SU-DHL-6 (cell line): ENCODE data around the gene CR2.
"Not testable (repeated sequence)": the region's sequence is repeated elsewhere in the genome, so short reads cannot be mapped to it uniquely, and the experiment has no call there.

ENCODE experiments used
- H2AFZ ChIP-seq: fragments of 200-600 bp; sonication (generic); 2 replicates; pipeline ENCODE4 v1.6.1; 2014; ENCODE audit warnings: low read depth, mild to moderate bottlenecking, moderate library complexity, mixed read lengths, antibody characterized with exemption, low read length; ENCODE audit not compliant: severe bottlenecking
- H3F3A ChIP-seq: fragments of 200-600 bp; shearing (Covaris generic); 2 replicates; pipeline ENCODE4 v1.6.0; 2016; ENCODE audit warnings: antibody characterized with exemption, mild to moderate bottlenecking; ENCODE audit not compliant: insufficient read depth
- H3K27ac ChIP-seq: fragments of 200-600 bp; sonication (generic); 2 replicates; pipeline ENCODE4 v1.5.1; 2016; ENCODE audit warnings: low read depth, mild to moderate bottlenecking, low read length, moderate library complexity, mixed read lengths
- H3K27me3 ChIP-seq: fragments of 200-600 bp; sonication (generic), shearing (Covaris generic); 2 replicates; pipeline ENCODE4 v1.6.0; 2014; ENCODE audit warnings: mild to moderate bottlenecking, low read length
- H3K36me3 ChIP-seq: fragments of 200-600 bp; sonication (generic); 2 replicates; pipeline ENCODE4 v1.6.1; 2014; ENCODE audit warnings: mild to moderate bottlenecking, low read length, mixed read lengths
- H3K4me2 ChIP-seq: fragments of 300-600, 200-600 bp; shearing (Covaris generic), sonication (generic); 2 replicates; pipeline ENCODE4 v1.6.0; 2014; ENCODE audit warnings: low read length, low read depth, mild to moderate bottlenecking; ENCODE audit not compliant: poor library complexity, severe bottlenecking
- H3K4me3 ChIP-seq: fragments of 200-600 bp; sonication (generic); 2 replicates; pipeline ENCODE4 v1.5.1; 2014; ENCODE audit warnings: antibody characterized with exemption, low read length, mild to moderate bottlenecking, mixed read lengths; ENCODE audit not compliant: insufficient read depth, poor library complexity, severe bottlenecking
- H3K79me2 ChIP-seq: fragments of 200-600 bp; sonication (generic); 2 replicates; pipeline ENCODE4 v1.6.1; 2014; ENCODE audit warnings: mild to moderate bottlenecking, low read length, moderate library complexity; ENCODE audit not compliant: insufficient read depth
- H3K9ac ChIP-seq: fragments of 200-600 bp; sonication (generic); 2 replicates; pipeline ENCODE4 v1.7.0; 2014; ENCODE audit warnings: mild to moderate bottlenecking, low read length
- H3K9me2 ChIP-seq: fragments of 200-600 bp; sonication (generic); replicated peaks from 2 replicates; pipeline ENCODE4 v1.6.1; 2014; ENCODE audit warnings: low read length; ENCODE audit not compliant: insufficient read depth
- H3K9me3 ChIP-seq: fragments of 200-600 bp; sonication (generic); 2 replicates; pipeline ENCODE4 v1.6.1; 2014; ENCODE audit warnings: low read length, mixed read lengths; ENCODE audit not compliant: insufficient read depth
- H4K20me1 ChIP-seq: fragments of 200-600 bp; sonication (generic); 2 replicates; pipeline ENCODE4 v1.6.1; 2014; ENCODE audit warnings: low read depth, mild to moderate bottlenecking, antibody characterized with exemption, low read length, moderate library complexity, mixed read lengths
- CTCF ChIP-seq: fragments of 200-600 bp; sonication (generic); IDR thresholded peaks from one replicate; pipeline ENCODE4 v1.5.1; 2017; ENCODE audit warnings: antibody characterized with exemption, mild to moderate bottlenecking, low read length, moderate library complexity; ENCODE audit not compliant: insufficient read depth, poor library complexity, severe bottlenecking
- EZH2phosphoT487 ChIP-seq: fragments of 200-600 bp; sonication (generic), shearing (Covaris generic); conservative IDR thresholded peaks from 2 replicates; pipeline ENCODE4 v1.6.1; 2018; ENCODE audit warnings: mild to moderate bottlenecking, antibody characterized with exemption, low read length, moderate library complexity, mixed read lengths

The CR2 gene

GRCh38 chr1:207486198-207486597, 32.1 kb downstream of the CR2 start:
- H3K27ac ChIP-seq, result no peak overlapping the region
- no peaks in the 10 kb centered on the region for H3F3A ChIP-seq
- no peaks in the 10 kb centered on the region for H3K27me3 ChIP-seq
- no peak overlapping the region for H3K9ac ChIP-seq
- no peaks in the 10 kb centered on the region for H3K36me3 ChIP-seq
- no peaks in the 10 kb centered on the region for H3K9me3 ChIP-seq
- TF ChIP-seq EZH2phosphoT487 (no peak), CTCF (no peak)
- no peak overlapping the region for H3K4me3 ChIP-seq
- no peak overlapping the region for H3K4me2 ChIP-seq
- no peaks in the 10 kb centered on the region for H4K20me1 ChIP-seq
- H2AFZ ChIP-seq, result no peak overlapping the region
- no peaks in the 10 kb centered on the region for H3K9me2 ChIP-seq
- no peaks in the 10 kb centered on the region for H3K79me2 ChIP-seq

DNA sequence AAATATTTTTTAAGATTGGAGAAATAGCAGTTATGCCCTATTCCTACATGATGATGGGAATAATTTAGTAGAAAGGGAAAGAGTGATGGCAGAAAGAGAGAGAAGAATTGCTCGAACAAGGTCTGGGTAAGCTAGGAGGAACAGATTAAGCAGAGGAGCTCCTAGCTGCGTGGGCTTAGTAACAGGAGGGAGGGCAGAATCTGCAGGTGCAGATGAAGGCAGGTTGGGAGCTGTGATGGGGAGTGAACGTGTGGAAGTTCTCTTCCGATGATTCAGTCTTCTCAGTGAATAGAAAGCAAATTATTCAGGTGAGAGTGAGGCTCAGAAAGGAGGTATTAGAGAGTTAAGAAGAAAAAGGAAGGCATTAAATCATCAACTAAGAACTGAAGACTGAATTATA, 33.5 kb downstream of the CR2 start:
- no peak overlapping the region for H3K9ac ChIP-seq
- H3K4me3 ChIP-seq, result no peak overlapping the region
- no peaks in the 10 kb centered on the region for H3K27me3 ChIP-seq
- H4K20me1 ChIP-seq, result no peaks in the 10 kb centered on the region
- TF ChIP-seq EZH2phosphoT487 (no peak), CTCF (no peak)
- no peaks in the 10 kb centered on the region for H3F3A ChIP-seq
- no peak overlapping the region for H2AFZ ChIP-seq
- H3K4me2 ChIP-seq, result no peak overlapping the region
- no peaks in the 10 kb centered on the region for H3K9me2 ChIP-seq
- no peaks in the 10 kb centered on the region for H3K9me3 ChIP-seq
- H3K27ac ChIP-seq, result no peak overlapping the region
- no peaks in the 10 kb centered on the region for H3K79me2 ChIP-seq
- H3K36me3 ChIP-seq, result no peaks in the 10 kb centered on the region

GRCh38 chr1:207493212-207493611, 39.1 kb downstream of the CR2 start:
- H2AFZ ChIP-seq, result no peak overlapping the region
- no peaks in the 10 kb centered on the region for H3K79me2 ChIP-seq
- H3K27ac ChIP-seq, result no peak overlapping the region
- H3K4me3 ChIP-seq, result no peak overlapping the region
- H3K36me3 ChIP-seq, result no peaks in the 10 kb centered on the region
- H3F3A ChIP-seq, result no peaks in the 10 kb centered on the region
- no peak overlapping the region for H3K9ac ChIP-seq
- H3K9me3 ChIP-seq, result no peaks in the 10 kb centered on the region
- H4K20me1 ChIP-seq, result no peaks in the 10 kb centered on the region
- H3K9me2 ChIP-seq, result no peaks in the 10 kb centered on the region
- TF ChIP-seq CTCF (no peak), EZH2phosphoT487 (no peak)
- no peak overlapping the region for H3K4me2 ChIP-seq
- no peaks in the 10 kb centered on the region for H3K27me3 ChIP-seq

DNA sequence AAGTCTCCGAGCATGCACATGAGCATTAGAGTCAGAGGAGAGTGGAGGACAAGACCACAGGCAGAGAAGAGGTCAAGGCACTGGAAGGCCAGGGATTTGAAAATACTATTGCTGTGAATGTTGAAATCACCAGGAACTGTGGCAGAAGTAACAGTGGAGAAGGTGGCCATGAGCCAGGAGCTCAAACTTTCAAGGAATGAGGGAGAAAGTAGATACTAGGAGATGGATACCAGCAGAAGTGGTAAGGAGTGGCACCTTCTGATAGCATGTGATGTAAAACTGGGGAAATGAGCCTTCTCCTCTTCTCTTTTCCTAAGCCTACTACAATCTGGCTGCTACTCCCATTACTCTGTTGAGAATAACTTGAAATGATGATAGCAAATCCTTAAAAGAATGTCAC, 40.0 kb downstream of the CR2 start:
- Histone ChIP-seq H4K20me1 (no peaks in the 10 kb centered on the region), H3K79me2 (no peaks in the 10 kb centered on the region), H3K4me2 (no peak overlapping the region), H3K9me2 (no peaks in the 10 kb centered on the region), H3K36me3 (no peaks in the 10 kb centered on the region), H3K9ac (no peak overlapping the region), H3F3A (no peaks in the 10 kb centered on the region), H3K9me3 (no peaks in the 10 kb centered on the region), H3K4me3 (no peak overlapping the region), H3K27ac (no peak overlapping the region), H2AFZ (no peak overlapping the region), H3K27me3 (no peaks in the 10 kb centered on the region)
- TF ChIP-seq CTCF, result no peak
- TF ChIP-seq EZH2phosphoT487, result no peak

- not testable (repeated sequence) for H3K27me3 ChIP-seq, H3K4me2 ChIP-seq, H3K9me3 ChIP-seq, H3K9me2 ChIP-seq, H3K27ac ChIP-seq, H2AFZ ChIP-seq, H3K9ac ChIP-seq, H3F3A ChIP-seq, H3K79me2 ChIP-seq, H4K20me1 ChIP-seq, H3K36me3 ChIP-seq, H3K4me3 ChIP-seq
Observed at GRCh38 chr1:207495281-207495680, 41.2 kb downstream of the CR2 start.
